Activated B cell treated with CpG ODN at 0.5 μM for 24 hours (primary cell): Measurements from ENCODE around the gene SFXN5. TPM values are rescaled to one million over a fixed set of nuclear protein-coding genes. Genes with fewer than 3 reads are reported as not detected.

Experiments
- ATAC-seq: fragments of 200-7000 bp; cut with Tn5 transposase; one replicate; pipeline ENCODE4 v1.10.0; 2021; ENCODE audit warnings: low read depth, mild to moderate bottlenecking, moderate library complexity
- CTCF ChIA-PET: fragments of 350-600 bp; sonication (Branson Sonifier 250); formaldehyde crosslinking; loops from one replicate; lab custom pipeline; 2021; ENCODE audit warnings: antibody characterized with exemption; lab: Charles Lee
- POLR2A ChIA-PET: fragments of 350-600 bp; sonication (Branson Sonifier 250); formaldehyde crosslinking; loops from one replicate; lab custom pipeline; 2021; ENCODE audit warnings: antibody characterized with exemption; lab: Charles Lee
- DNase-seq: peaks from one replicate; pipeline ENCODE4 v3.0.0; 2022
- H3K27ac Mint-ChIP-seq: one replicate; pipeline ENCODE4 v1.8.0; 2020; ENCODE audit warnings: mixed read lengths
- H3K27me3 Mint-ChIP-seq: one replicate; pipeline ENCODE4 v1.8.0; 2021; ENCODE audit warnings: mixed read lengths
- H3K36me3 Mint-ChIP-seq: one replicate; pipeline ENCODE4 v1.8.0; 2021; ENCODE audit warnings: low read depth, mixed read lengths
- H3K4me1 Mint-ChIP-seq: one replicate; pipeline ENCODE4 v1.8.0; 2021; ENCODE audit warnings: mixed read lengths
- H3K4me3 Mint-ChIP-seq: one replicate; pipeline ENCODE4 v1.8.0; 2020; ENCODE audit warnings: mild to moderate bottlenecking, mixed read lengths
- H3K9me3 Mint-ChIP-seq: one replicate; pipeline ENCODE4 v1.8.0; 2020; ENCODE audit warnings: mixed read lengths
- intact Hi-C: fragments of 100-400 bp; cut with micrococcal nuclease; formaldehyde crosslinking; loops from one replicate; pipeline ENCODE4 v1.15.1; 2024
- total RNA-seq: library from RNA; stranded (reverse); gene quantifications from 2 replicates; pipeline ENCODE4 v1.2.3, GENCODE V29; 2022
- TF ChIP-seq, protein P1 (sequence below): fragments of 200-600 bp; IDR thresholded peaks from one replicate; pipeline ENCODE4 v1.8.0; 2022; ENCODE audit warnings: antibody characterized with exemption, mild to moderate bottlenecking

Gene SFXN5
- total RNA-seq, 1 donor from 2014 or later = 13.9 TPM

DNA sequence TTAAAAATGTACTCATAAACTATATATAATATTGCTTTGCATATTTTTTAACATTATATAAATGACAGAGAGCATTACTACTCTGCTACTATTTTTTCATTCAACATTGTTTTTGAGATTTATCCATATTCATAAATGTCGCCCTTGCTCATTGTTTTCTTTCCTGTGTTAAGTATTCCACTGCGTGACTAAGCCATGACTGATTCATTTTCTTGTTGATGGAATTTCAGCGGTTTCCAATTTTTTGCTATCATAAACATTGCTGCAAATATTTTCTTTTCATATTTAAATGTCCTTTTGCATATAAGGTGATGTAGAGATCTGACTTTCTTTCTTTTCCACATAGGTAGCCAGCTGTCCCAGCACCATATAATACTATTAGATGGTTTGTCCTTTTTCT is 57.6 kb downstream of the SFXN5 start:
- no peak overlapping the region for H3K4me3 Mint-ChIP-seq
- no peak overlapping the region for H3K27ac Mint-ChIP-seq
- TF ChIP-seq, protein P1, sequence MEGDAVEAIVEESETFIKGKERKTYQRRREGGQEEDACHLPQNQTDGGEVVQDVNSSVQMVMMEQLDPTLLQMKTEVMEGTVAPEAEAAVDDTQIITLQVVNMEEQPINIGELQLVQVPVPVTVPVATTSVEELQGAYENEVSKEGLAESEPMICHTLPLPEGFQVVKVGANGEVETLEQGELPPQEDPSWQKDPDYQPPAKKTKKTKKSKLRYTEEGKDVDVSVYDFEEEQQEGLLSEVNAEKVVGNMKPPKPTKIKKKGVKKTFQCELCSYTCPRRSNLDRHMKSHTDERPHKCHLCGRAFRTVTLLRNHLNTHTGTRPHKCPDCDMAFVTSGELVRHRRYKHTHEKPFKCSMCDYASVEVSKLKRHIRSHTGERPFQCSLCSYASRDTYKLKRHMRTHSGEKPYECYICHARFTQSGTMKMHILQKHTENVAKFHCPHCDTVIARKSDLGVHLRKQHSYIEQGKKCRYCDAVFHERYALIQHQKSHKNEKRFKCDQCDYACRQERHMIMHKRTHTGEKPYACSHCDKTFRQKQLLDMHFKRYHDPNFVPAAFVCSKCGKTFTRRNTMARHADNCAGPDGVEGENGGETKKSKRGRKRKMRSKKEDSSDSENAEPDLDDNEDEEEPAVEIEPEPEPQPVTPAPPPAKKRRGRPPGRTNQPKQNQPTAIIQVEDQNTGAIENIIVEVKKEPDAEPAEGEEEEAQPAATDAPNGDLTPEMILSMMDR = no peak
- ChIA-PET CTCF (no interaction called here), POLR2A (no interaction called here)
- intact Hi-C loops = no loop called here
- no peaks in the 10 kb centered on the region for H3K27me3 Mint-ChIP-seq
- no peaks in the 10 kb centered on the region for H3K4me1 Mint-ChIP-seq
- no peaks in the 10 kb centered on the region for H3K9me3 Mint-ChIP-seq
- no peak for DNase-seq
- ATAC-seq = no peak
- H3K36me3 Mint-ChIP-seq = peaks cover 5% of the 10 kb centered on the region

DNA sequence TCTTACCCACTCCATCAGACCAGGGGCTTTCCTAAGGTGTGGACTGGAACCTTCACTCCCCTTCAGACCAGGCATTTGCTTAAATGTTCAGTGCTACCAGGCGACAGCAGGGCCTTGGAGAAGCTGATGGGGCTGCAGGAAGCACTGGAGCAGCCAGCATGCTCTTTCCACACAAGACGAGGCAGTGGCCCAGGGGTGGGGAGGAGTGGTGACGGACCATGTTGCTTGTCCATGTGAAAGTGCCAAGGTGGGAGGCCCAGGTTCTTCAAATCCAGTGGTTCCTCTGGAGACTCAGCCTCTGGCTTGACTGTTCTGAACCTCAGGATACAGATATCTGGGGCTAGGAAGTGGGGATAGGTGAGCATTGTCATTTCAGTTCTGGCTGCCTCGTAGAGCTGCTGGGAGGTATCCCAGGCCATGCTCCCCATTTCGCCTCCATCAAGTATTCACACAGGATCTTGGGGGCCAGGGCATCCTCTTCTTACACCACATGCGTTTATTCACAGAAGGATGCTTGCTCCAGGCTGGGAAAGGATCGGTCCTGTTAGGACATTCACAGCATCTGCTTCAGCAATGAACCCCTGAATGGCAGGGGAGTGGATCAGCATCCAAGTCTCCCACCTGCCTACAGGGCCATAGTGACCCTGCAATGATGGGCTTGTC is 62.2 kb downstream of the SFXN5 start:
- Mint-ChIP-seq H3K36me3 (peaks cover 7% of the 10 kb centered on the region), H3K4me1 (no peaks in the 10 kb centered on the region), H3K27ac (no peak overlapping the region), H3K9me3 (no peaks in the 10 kb centered on the region), H3K4me3 (no peak overlapping the region), H3K27me3 (no peaks in the 10 kb centered on the region)
- TF ChIP-seq, protein P1 = no peak
- ChIA-PET CTCF (no interaction called here), POLR2A (no interaction called here)
- ATAC-seq (no peak), DNase-seq (no peak)
- intact Hi-C loops = no loop called here

DNA sequence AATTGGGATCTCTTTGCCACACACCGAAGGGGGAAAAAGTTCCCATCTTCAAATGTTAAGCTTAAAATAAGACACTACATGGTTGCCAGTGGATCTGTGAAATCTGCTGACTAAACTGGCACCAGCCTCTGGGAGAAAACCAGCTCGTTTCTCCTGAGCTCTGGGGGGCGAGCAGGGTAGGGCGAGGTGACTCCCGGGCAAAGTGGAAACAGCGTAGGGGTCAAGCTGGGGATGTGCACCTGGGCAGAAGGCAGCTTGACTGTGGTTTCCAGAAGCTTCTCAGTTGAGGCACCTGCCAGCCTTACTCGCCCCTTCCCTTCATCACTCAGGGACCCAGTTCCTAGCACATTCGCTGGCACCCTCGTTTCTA is 62.8 kb downstream of the SFXN5 start:
- Mint-ChIP-seq H3K36me3 (peaks cover 7% of the 10 kb centered on the region), H3K27ac (no peak overlapping the region), H3K4me1 (no peaks in the 10 kb centered on the region), H3K9me3 (no peaks in the 10 kb centered on the region), H3K4me3 (no peak overlapping the region), H3K27me3 (no peaks in the 10 kb centered on the region)
- intact Hi-C loops = no loop called here
- DNase-seq (no peak), ATAC-seq (no peak)
- CTCF ChIA-PET = no interaction called here
- TF ChIP-seq, protein P1 = no peak
- POLR2A ChIA-PET = no interaction called here

DNA sequence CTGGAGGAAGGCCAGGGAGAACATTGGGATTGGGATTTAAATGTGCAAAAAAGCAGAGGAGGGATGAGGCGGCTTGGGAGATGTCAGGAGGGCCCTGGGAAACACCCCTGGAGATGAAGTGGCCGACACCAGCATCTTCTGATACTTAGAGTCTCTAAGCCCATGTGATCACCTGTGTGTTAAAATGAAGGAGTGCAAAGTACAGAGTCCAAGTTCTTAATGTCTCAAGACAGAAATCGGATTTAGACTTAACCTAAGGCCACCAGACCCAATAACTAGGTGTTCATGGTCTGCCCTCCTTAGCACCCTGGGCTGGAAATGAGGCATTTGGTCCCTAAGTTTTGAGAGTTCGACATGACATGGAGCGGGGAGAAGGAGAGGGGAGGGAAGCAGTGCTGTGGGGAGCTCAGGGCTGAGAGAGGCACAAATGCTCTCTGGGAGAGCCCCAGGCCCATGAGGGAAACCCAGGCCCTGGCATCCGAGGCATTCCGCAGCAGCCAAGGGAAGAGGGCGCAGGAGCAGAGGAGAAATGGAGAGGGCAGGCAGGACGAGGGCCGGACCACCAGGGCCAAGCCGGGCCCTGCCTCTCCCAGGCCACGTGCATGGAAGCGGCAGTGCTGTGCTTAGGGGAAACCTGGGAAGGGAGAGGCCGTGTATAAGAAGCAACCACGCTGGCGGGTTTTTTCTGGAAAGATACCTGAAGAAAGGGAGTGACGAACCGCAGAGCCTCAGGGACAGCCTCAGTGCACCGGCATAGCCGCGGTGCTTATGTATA is 63.3 kb downstream of the SFXN5 start:
- H3K4me1 Mint-ChIP-seq = no peaks in the 10 kb centered on the region
- H3K9me3 Mint-ChIP-seq = no peaks in the 10 kb centered on the region
- H3K27me3 Mint-ChIP-seq = no peaks in the 10 kb centered on the region
- intact Hi-C loops = no loop called here
- TF ChIP-seq, protein P1 = no peak
- no peak overlapping the region for H3K27ac Mint-ChIP-seq
- no peak for DNase-seq
- no peak overlapping the region for H3K4me3 Mint-ChIP-seq
- no peak for ATAC-seq
- H3K36me3 Mint-ChIP-seq = peaks cover 7% of the 10 kb centered on the region
- POLR2A ChIA-PET = no interaction called here
- CTCF ChIA-PET = no interaction called here

DNA sequence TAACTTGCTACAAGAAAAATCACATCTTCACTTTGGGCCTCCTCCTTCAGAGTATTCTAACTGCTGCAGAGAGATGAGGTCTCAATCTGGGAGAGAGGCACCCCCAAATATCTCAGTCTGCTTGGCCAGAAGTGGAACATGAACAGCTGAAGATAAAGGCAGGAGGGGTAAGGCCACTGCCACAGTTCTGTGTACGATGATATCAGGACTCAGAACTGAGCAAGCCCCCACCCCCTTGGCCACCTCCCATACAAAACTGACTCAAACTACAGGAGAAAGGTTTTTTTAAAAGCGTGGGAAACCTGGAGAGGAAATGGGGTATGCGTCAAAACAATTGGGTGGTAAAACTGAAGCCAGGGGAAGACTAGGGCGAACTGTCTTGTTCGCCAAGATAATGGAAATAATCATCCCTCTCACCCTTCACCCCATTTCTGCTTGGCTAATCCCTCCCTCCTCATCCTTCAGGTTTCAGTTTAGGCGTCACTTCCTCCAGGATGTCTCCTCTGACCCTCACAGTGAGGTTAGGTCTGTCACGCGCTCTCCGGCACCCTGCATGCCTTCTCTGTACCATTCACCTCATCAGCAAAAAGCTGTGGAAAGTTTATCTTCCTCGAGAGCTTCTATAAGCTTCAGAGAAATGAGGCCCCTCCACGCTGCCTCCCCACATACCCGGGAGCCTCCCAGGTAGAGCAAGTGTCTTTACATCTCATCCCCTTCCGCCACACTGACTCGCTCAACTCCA is 64.4 kb downstream of the SFXN5 start:
- Mint-ChIP-seq H3K27ac (no peak overlapping the region), H3K9me3 (no peaks in the 10 kb centered on the region), H3K27me3 (no peaks in the 10 kb centered on the region), H3K36me3 (peaks cover 7% of the 10 kb centered on the region), H3K4me3 (no peak overlapping the region), H3K4me1 (no peaks in the 10 kb centered on the region)
- intact Hi-C loops = no loop called here
- no peak for ATAC-seq
- POLR2A ChIA-PET = no interaction called here
- TF ChIP-seq, protein P1 = no peak
- DNase-seq = no peak
- CTCF ChIA-PET = no interaction called here
